ENCODE data around the gene KHDC3L. TPM values are rescaled to one million over a fixed set of nuclear protein-coding genes. Genes with fewer than 3 reads are reported as not detected.

KHDC3L gene
- polyA plus RNA-seq, 1 donor (not counting 4 experiments of a cell fraction or from before 2014, with no cell fraction given), result not detected

GRCh38 chr6:73328790-73329189 is 33.7 kb upstream of the KHDC3L start:
- no peaks in the 10 kb centered on the region for H3K79me2 ChIP-seq (ENCODE audit: control insufficient read depth, insufficient read depth, low read length)
- no peak overlapping the region for H3K27ac ChIP-seq (ENCODE audit: control insufficient read depth, insufficient read depth, low read length)
- DNase-seq (ENCODE audit: low read depth, low spot score) (no peak), FAIRE-seq (no peak)
- H3K36me3 ChIP-seq (ENCODE audit: control insufficient read depth in 2 of 2, extremely low read depth in 1 of 2, insufficient read depth in 2 of 2, low read length in 2 of 2), result no peaks in the 10 kb centered on the region
- no peak overlapping the region for H3K9ac ChIP-seq (ENCODE audit: control insufficient read depth, extremely low read depth, insufficient read depth, low read length)
- H3K9me1 ChIP-seq (ENCODE audit: control insufficient read depth, extremely low read depth, insufficient read depth, low read length), result no peaks in the 10 kb centered on the region
- no peaks in the 10 kb centered on the region for H3K4me1 ChIP-seq (ENCODE audit: control insufficient read depth, extremely low read depth, insufficient read depth, low read length)
- dilution Hi-C loops (cut with MboI; ENCODE audit: extremely low pct_ligation_motif_present, low sequenced_read_pairs), result no loop called here
- no peak overlapping the region for H2AFZ ChIP-seq (ENCODE audit: control insufficient read depth, low read length)
- no peak overlapping the region for H3K4me2 ChIP-seq (ENCODE audit: control insufficient read depth, extremely low read depth, insufficient read depth, low read depth, low read length)
- TF ChIP-seq, protein P1, sequence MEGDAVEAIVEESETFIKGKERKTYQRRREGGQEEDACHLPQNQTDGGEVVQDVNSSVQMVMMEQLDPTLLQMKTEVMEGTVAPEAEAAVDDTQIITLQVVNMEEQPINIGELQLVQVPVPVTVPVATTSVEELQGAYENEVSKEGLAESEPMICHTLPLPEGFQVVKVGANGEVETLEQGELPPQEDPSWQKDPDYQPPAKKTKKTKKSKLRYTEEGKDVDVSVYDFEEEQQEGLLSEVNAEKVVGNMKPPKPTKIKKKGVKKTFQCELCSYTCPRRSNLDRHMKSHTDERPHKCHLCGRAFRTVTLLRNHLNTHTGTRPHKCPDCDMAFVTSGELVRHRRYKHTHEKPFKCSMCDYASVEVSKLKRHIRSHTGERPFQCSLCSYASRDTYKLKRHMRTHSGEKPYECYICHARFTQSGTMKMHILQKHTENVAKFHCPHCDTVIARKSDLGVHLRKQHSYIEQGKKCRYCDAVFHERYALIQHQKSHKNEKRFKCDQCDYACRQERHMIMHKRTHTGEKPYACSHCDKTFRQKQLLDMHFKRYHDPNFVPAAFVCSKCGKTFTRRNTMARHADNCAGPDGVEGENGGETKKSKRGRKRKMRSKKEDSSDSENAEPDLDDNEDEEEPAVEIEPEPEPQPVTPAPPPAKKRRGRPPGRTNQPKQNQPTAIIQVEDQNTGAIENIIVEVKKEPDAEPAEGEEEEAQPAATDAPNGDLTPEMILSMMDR (optimal IDR thresholded peaks at IDR 0.05 in 1 of 3, IDR thresholded peaks at IDR 0.05 in 1 of 3, conservative IDR thresholded peaks at IDR 0.05 in 1 of 3; ENCODE audit: extremely low read depth in 1 of 3, insufficient read depth in 2 of 3, low read length in 3 of 3), result no peak
- no peak for TF ChIP-seq EZH2 (IDR thresholded peaks at IDR 0.05; ENCODE audit: low read length)
- no peak overlapping the region for H3K4me3 ChIP-seq (ENCODE audit: control insufficient read depth in 2 of 3, extremely low read depth in 1 of 3, insufficient read depth in 2 of 3, low read depth in 1 of 3, low read length in 3 of 3)
- no peaks in the 10 kb centered on the region for H4K20me1 ChIP-seq (ENCODE audit: control insufficient read depth, extremely low read depth, insufficient read depth, low read length)
- H3K27me3 ChIP-seq (ENCODE audit: control insufficient read depth, extremely low read depth, insufficient read depth, low read length), result peaks cover 3% of the 10 kb centered on the region
- no peaks in the 10 kb centered on the region for H3K9me3 ChIP-seq (ENCODE audit: control insufficient read depth, low read depth, low read length)

- peaks cover 3% of the 10 kb centered on the region for H3K27me3 ChIP-seq (ENCODE audit: control insufficient read depth, extremely low read depth, insufficient read depth, low read length)
- H3K4me3 ChIP-seq (ENCODE audit: control insufficient read depth in 2 of 3, extremely low read depth in 1 of 3, insufficient read depth in 2 of 3, low read depth in 1 of 3, low read length in 3 of 3), result no peak overlapping the region
- H3K9me3 ChIP-seq (ENCODE audit: control insufficient read depth, low read depth, low read length), result no peaks in the 10 kb centered on the region
- no peaks in the 10 kb centered on the region for H4K20me1 ChIP-seq (ENCODE audit: control insufficient read depth, extremely low read depth, insufficient read depth, low read length)
- no peaks in the 10 kb centered on the region for H3K79me2 ChIP-seq (ENCODE audit: control insufficient read depth, insufficient read depth, low read length)
- no peak overlapping the region for H3K4me2 ChIP-seq (ENCODE audit: control insufficient read depth, extremely low read depth, insufficient read depth, low read depth, low read length)
- no peak overlapping the region for H3K9ac ChIP-seq (ENCODE audit: control insufficient read depth, extremely low read depth, insufficient read depth, low read length)
- no peaks in the 10 kb centered on the region for H3K4me1 ChIP-seq (ENCODE audit: control insufficient read depth, extremely low read depth, insufficient read depth, low read length)
- no peaks in the 10 kb centered on the region for H3K9me1 ChIP-seq (ENCODE audit: control insufficient read depth, extremely low read depth, insufficient read depth, low read length)
- dilution Hi-C loops (cut with MboI; ENCODE audit: extremely low pct_ligation_motif_present, low sequenced_read_pairs), result no loop called here
- DNase-seq (ENCODE audit: low read depth, low spot score) (no peak), FAIRE-seq (no peak)
- no peak for TF ChIP-seq EZH2 (IDR thresholded peaks at IDR 0.05; ENCODE audit: low read length)
- TF ChIP-seq, protein P1 (optimal IDR thresholded peaks at IDR 0.05 in 1 of 3, IDR thresholded peaks at IDR 0.05 in 1 of 3, conservative IDR thresholded peaks at IDR 0.05 in 1 of 3; ENCODE audit: extremely low read depth in 1 of 3, insufficient read depth in 2 of 3, low read length in 3 of 3), result no peak
- H3K36me3 ChIP-seq (ENCODE audit: control insufficient read depth in 2 of 2, extremely low read depth in 1 of 2, insufficient read depth in 2 of 2, low read length in 2 of 2), result no peaks in the 10 kb centered on the region
- H3K27ac ChIP-seq (ENCODE audit: control insufficient read depth, insufficient read depth, low read length), result no peak overlapping the region
- no peak overlapping the region for H2AFZ ChIP-seq (ENCODE audit: control insufficient read depth, low read length)
Measured at GRCh38 chr6:73329201-73329600, 33.3 kb upstream of the KHDC3L start.

All from keratinocyte (primary cell).